ENCODE data around the gene STX1A.
"Not testable (repeated sequence)": the region's sequence is repeated elsewhere in the genome, so short reads cannot be mapped to it uniquely, and the experiment has no call there.

The STX1A gene

DNA sequence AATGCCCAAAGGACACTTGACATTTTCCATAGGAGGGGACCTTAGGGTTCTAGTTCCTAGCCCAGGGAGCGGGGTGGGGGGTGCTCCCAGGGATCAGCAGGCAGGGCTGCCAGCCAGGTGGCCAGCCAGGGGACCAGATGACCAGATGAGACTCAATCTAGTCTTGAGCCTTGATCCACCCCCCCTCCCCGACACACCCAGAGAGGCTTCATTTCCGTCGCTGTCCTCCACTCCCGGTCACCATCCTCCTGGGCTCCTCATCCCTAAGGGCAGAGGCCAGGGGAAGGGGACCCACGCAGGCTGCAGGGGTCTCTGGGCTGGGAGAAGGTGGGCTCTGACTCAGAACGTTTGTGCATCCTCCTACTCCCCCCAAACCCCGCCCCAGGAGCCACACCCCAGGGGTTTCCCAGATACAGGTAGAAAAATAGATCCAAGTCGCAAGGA, 1.0 kb downstream of the STX1A start:
- TF ChIP-seq, protein P1, sequence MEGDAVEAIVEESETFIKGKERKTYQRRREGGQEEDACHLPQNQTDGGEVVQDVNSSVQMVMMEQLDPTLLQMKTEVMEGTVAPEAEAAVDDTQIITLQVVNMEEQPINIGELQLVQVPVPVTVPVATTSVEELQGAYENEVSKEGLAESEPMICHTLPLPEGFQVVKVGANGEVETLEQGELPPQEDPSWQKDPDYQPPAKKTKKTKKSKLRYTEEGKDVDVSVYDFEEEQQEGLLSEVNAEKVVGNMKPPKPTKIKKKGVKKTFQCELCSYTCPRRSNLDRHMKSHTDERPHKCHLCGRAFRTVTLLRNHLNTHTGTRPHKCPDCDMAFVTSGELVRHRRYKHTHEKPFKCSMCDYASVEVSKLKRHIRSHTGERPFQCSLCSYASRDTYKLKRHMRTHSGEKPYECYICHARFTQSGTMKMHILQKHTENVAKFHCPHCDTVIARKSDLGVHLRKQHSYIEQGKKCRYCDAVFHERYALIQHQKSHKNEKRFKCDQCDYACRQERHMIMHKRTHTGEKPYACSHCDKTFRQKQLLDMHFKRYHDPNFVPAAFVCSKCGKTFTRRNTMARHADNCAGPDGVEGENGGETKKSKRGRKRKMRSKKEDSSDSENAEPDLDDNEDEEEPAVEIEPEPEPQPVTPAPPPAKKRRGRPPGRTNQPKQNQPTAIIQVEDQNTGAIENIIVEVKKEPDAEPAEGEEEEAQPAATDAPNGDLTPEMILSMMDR (IDR thresholded peaks at IDR 0.05; ENCODE audit: extremely low read depth, insufficient read depth, missing control alignments), result no peak
- in situ Hi-C loops (cut with MboI; ENCODE audit: low pct_unique_long_range_greater_than_20kb, low sequenced_read_pairs, unreplicated experiment), result no loop called here
- DNase-seq (ENCODE audit: low spot score), result no peak

DNA sequence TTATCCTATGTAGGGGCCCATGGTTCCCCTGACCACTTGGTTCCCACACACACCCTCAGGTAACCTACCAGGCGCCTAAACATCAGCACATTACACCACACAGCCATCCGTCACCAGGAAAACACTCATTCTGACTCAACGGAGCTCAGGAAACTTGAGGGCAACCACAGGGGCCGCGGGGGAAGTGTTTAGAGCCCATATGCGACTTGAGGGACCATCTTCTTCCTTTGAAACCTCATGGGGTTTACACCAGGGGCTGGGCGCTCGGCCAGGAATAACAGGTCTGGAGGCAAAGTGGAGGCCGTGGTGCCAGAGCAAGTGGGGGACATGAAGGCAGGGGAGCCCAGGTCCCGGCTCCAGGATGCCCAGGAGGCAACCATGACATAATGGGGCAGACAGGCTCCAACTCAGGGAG, 1.5 kb downstream of the STX1A start:
- TF ChIP-seq, protein P1 (IDR thresholded peaks at IDR 0.05; ENCODE audit: extremely low read depth, insufficient read depth, missing control alignments), result no peak
- DNase-seq (ENCODE audit: low spot score), result no peak
- in situ Hi-C loops (cut with MboI; ENCODE audit: low pct_unique_long_range_greater_than_20kb, low sequenced_read_pairs, unreplicated experiment), result no loop called here

DNA sequence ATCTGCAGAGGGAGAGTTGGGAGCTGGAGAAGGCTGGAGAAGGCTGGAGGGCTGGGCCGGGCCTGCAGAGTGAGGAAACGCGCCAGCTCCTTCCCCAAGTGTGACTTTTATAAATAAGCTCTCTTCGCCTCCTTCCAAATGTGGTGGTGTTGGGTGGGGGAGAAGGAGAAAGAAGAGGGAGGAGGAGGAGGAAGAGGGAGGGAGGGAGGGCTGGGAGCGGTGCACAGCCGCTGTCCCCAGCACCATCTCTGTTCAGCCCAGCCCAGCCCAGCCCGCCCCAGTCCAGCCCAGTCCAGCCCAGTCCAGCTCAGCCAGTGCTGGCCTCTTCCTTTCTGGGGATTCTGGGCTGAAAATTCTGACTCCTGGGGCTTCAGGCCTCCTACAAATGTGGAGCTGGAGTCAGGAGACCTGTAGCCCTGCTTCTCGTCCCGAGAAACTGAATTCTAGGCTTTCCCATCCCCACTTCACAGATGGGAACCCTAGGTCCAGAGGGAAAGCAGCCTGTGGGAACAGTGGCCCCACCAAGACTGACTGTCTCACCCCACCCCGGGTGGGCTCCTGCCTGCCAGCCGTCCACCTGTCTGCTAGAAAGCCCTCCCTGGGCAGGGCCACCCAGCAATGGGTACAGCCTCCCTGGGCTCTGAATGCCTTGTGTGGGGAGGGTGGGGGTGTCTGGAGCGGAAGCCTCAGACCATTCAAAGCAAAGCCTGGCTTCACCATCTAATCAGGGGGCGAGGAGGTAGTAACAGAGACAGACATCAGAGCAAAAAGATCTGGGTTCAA, 2.3 kb downstream of the STX1A start:
- in situ Hi-C loops (cut with MboI; ENCODE audit: low pct_unique_long_range_greater_than_20kb, low sequenced_read_pairs, unreplicated experiment), result no loop called here
- DNase-seq (ENCODE audit: low spot score), result no peak
- TF ChIP-seq, protein P1 (IDR thresholded peaks at IDR 0.05; ENCODE audit: extremely low read depth, insufficient read depth, missing control alignments), result no peak

DNA sequence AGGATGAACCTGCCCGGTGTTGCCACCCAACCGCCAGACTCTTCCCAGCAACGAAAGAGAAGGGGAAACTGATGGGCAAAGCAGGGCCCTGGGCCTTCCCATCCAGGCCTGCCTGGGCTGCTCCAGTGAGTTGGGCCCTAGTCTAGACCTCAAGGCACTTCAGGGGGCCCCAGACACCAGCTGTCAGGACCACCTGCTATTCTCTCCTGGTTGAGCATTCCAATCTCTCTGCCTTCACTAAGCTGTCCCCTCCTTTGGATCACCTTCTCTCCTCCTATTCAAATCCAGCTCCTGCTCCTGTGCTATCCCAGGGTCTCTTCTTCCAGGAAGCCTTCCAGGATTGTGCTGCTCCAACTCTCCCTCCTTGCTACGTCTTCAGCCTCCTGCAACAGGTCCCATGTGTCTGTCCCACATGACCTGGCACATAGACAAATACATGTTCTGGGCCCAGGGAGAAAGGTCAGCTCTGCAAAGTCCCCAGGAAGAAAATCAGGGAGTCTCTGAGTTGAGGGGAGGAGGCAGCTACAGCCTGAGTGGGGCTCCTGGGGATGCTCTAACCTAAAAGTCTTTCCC, 3.1 kb downstream of the STX1A start:
- in situ Hi-C loops (cut with MboI; ENCODE audit: low pct_unique_long_range_greater_than_20kb, low sequenced_read_pairs, unreplicated experiment), result no loop called here

DNA sequence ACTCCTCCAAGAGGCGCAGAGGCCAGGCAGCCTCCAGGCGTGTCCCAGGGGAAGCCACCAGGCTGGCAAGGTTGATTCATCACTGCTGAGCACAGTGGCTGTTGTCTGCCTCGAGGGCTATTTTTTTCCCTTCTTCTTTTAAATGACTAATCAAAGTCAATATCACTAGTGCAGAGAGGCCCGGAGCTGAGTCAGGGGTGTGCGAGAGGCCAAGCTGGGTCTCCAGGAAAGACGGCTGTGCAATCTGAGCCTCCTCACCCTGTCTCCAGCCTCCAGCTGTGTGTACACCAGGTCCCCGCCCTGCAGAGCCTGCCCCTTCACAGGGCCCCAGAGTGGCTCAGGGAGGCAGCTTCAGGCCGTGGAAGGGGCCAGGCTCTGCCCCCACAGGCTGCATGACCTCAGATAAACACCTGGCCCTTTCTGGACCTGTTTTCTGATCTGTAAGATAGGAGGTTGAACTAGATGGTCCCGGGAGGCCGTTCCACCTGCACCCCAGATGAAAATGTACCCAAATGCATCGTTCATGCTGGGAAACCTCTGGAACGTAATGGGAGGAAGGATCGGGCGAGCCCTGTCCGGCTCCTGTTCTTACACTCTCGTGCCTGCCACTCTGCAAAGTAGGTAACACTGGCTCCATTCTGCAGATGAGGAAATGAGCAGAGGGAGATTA, 3.7 kb downstream of the STX1A start:
- TF ChIP-seq, protein P1 (IDR thresholded peaks at IDR 0.05; ENCODE audit: extremely low read depth, insufficient read depth, missing control alignments), result no peak
- in situ Hi-C loops (cut with MboI; ENCODE audit: low pct_unique_long_range_greater_than_20kb, low sequenced_read_pairs, unreplicated experiment), result no loop called here
- DNase-seq (ENCODE audit: low spot score), result peak; percentile 39

More for the DNA sequence above, 3.1 kb downstream of the STX1A start:
- TF ChIP-seq, protein P1 (IDR thresholded peaks at IDR 0.05; ENCODE audit: extremely low read depth, insufficient read depth, missing control alignments), result no peak
- DNase-seq (ENCODE audit: low spot score), result no peak

DNA sequence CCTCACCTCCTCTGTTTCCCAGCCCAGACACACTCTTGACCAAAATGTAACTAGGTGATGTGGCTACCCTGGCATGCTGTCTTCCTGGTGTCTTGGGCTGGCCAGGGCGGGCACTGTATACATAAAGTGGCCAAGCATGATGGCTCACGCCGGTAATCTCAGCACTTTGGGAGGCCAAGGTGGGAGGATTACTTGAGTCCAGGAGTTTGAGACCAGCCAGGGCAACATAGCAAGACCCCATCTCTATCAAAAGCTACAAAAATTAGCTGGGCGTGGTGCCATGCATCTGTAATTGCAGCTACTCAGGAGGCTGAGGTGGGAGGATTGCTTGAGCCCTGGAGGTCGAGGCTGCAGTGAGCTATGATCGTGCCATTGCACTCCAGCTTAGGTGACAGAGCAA, 6.2 kb downstream of the STX1A start:
- in situ Hi-C loops (cut with MboI; ENCODE audit: low pct_unique_long_range_greater_than_20kb, low sequenced_read_pairs, unreplicated experiment); DNase-seq (ENCODE audit: low spot score): not testable (repeated sequence)

DNA sequence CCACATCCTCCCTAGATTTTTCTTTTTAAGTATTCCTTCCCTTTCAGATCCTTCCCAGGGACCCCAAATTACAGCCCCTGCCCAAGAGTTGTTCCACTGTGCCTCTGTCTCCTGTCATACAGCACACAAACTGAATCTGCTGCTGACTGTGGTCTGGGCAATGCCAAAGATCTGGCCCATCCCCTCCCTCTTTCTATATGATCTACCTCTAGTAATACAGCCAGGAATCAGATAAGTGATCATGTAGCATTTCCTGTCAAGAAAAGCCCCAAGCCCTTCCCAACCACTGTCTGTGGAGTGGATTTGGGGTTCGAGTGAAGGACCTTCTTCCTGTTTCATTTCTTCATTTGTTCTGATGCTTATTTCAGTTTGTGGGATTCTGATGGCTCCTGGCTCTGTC, 6.7 kb downstream of the STX1A start:
- DNase-seq (ENCODE audit: low spot score), result no peak
- in situ Hi-C loops (cut with MboI; ENCODE audit: low pct_unique_long_range_greater_than_20kb, low sequenced_read_pairs, unreplicated experiment), result no loop called here
- TF ChIP-seq, protein P1 (IDR thresholded peaks at IDR 0.05; ENCODE audit: extremely low read depth, insufficient read depth, missing control alignments), result no peak
